ENCODE data around the gene FUT3. TPM values are rescaled to one million over a fixed set of nuclear protein-coding genes. Genes with fewer than 3 reads are reported as not detected.
A peak's percentile ranks its signal among the peaks of the same experiment; 100 is the strongest.
"Not testable (repeated sequence)": the region's sequence is repeated elsewhere in the genome, so short reads cannot be mapped to it uniquely, and the experiment has no call there.

Gene FUT3
- total RNA-seq, 1 donor from 2014 or later = not detected

DNA sequence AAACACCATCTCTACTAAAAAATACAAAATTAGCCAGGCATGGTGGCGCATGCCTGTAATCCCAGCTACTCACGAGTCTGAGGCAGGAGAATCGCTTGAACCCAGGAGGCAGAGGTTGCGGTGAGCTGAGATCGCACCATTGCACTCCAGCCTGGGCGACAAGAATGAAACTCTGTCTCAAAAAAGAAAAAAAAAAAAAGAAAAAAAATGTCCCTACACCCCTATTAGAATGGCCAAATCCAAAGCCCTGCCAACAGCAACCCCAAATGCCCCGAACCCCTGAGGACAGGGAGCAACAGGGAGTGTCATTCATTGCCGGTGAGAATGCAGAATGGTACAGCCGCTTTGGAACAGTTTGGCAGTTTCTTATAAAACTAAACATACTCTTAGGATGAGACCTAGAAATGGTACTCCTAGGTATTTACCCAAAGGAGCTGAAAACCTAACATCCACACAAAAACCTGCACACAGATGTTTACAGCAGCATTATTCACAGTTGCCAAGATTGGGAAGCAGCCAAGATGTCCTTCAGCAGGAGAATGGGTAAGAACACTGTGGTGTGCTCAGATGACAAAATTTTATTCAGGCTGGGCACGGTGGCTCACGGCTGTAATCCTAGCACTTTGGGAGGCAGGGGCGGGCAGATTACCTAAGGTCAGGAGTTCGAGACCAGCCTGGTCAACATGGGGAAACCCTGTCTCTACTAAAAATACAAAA is 32.1 kb upstream of the FUT3 start:
- H3K27me3 ChIP-seq (ENCODE audit: control insufficient read depth in 3 of 3, insufficient read depth in 3 of 3, low read length in 3 of 3) = peaks cover 0 to 16% (median 13%) of the 10 kb centered on the region in 3 donors
- not testable (repeated sequence) for H3K4me1 ChIP-seq (ENCODE audit: control insufficient read depth in 3 of 3, insufficient read depth in 3 of 3, low read length in 3 of 3); H3K36me3 ChIP-seq (ENCODE audit: control insufficient read depth in 3 of 3, insufficient read depth in 3 of 3, low read length in 3 of 3); H3K27ac ChIP-seq (ENCODE audit: low read depth, low read length); H3K9ac ChIP-seq (ENCODE audit: low read depth in 1 of 3, low read length in 3 of 3); H3K9me3 ChIP-seq (ENCODE audit: control insufficient read depth in 3 of 3, low read length in 3 of 3); H3K4me3 ChIP-seq (ENCODE audit: low read length in 3 of 3)

DNA sequence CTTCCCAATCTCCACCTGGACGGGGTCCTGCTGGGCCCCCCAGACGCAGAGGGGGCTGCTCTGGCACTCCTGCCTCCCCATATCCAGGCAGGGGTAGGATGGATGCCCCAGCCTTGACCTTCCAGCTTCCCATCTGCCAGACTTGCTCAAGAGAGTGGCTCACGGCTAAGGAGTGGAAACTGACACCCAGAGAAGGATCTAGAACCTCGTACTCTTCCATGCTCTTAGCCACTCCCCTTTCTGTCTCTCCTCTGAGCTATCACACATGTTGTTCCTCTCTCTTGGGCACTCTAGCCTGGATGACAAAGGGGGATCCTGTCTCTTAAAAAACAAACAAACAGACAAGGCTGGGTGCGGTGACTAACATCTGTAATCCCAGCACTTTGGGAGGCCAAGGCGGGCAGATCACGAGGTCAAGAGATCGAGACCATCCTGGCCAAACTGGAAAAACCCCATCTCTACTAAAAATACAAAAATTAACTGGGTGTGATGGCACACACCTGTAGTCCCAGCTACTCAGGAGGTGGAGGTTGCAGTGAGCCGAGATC is 31.2 kb upstream of the FUT3 start:
- H3K9ac ChIP-seq (ENCODE audit: low read depth in 1 of 3, low read length in 3 of 3) = no peak overlapping the region
- H3K4me3 ChIP-seq (ENCODE audit: low read length in 3 of 3) = no peak overlapping the region
- no peaks in the 10 kb centered on the region for H3K9me3 ChIP-seq (ENCODE audit: control insufficient read depth in 3 of 3, low read length in 3 of 3)
- no peaks in the 10 kb centered on the region for H3K36me3 ChIP-seq (ENCODE audit: control insufficient read depth in 3 of 3, insufficient read depth in 3 of 3, low read length in 3 of 3)
- H3K27me3 ChIP-seq (ENCODE audit: control insufficient read depth in 3 of 3, insufficient read depth in 3 of 3, low read length in 3 of 3) = peaks cover 0 to 16% (median 13%) of the 10 kb centered on the region in 3 donors
- no peak overlapping the region for H3K27ac ChIP-seq (ENCODE audit: low read depth, low read length)
- H3K4me1 ChIP-seq (ENCODE audit: control insufficient read depth in 3 of 3, insufficient read depth in 3 of 3, low read length in 3 of 3) = peaks cover 7 to 8% (median 8%) of the 10 kb centered on the region in 3 donors

DNA sequence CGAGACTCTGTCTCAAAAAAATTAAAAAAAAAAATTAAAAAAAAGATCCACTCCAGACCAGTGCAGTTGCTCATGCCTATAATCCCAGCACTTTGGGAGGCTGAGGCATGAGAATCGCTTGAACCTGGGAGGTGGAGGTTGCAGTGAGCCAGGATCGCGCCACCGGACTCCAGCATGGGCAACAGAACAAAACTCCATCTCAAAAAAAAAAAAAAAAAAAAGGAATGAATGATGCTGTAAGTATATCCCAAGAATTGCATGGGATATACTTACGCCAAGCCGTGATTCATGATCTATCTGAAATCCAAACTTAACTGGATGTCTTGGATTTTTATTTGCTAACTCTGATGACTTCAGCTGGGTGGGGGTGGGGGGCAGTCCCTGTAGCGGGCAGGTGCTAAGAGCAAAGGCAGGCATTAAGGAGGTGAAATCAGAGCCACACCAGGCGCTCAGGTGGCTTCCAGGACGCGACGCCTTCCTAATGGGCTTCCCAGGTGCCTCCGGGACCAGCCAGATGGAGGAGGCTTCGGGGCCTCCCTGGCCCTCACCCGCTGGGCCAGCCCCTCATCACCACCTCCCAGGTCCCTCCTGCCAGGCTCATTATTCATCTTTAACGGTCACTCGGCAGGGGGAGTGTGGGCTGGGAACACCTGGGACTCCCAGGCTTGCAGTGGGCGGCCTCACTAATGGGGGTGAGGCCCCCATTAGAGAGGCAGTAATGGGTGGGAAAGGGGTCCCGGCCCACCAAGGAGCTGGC is 30.5 kb upstream of the FUT3 start:
- H3K9ac ChIP-seq (ENCODE audit: low read depth in 1 of 3, low read length in 3 of 3) = no peak overlapping the region
- H3K27ac ChIP-seq (ENCODE audit: low read depth, low read length) = no peak overlapping the region
- H3K36me3 ChIP-seq (ENCODE audit: control insufficient read depth in 3 of 3, insufficient read depth in 3 of 3, low read length in 3 of 3) = no peaks in the 10 kb centered on the region
- H3K4me3 ChIP-seq (ENCODE audit: low read length in 3 of 3) = no peak overlapping the region
- H3K4me1 ChIP-seq (ENCODE audit: control insufficient read depth in 3 of 3, insufficient read depth in 3 of 3, low read length in 3 of 3) = peaks cover 7 to 8% (median 8%) of the 10 kb centered on the region in 3 donors
- H3K9me3 ChIP-seq (ENCODE audit: control insufficient read depth in 3 of 3, low read length in 3 of 3) = no peaks in the 10 kb centered on the region
- H3K27me3 ChIP-seq (ENCODE audit: control insufficient read depth in 3 of 3, insufficient read depth in 3 of 3, low read length in 3 of 3) = peaks cover 0 to 16% (median 6%) of the 10 kb centered on the region in 3 donors

DNA sequence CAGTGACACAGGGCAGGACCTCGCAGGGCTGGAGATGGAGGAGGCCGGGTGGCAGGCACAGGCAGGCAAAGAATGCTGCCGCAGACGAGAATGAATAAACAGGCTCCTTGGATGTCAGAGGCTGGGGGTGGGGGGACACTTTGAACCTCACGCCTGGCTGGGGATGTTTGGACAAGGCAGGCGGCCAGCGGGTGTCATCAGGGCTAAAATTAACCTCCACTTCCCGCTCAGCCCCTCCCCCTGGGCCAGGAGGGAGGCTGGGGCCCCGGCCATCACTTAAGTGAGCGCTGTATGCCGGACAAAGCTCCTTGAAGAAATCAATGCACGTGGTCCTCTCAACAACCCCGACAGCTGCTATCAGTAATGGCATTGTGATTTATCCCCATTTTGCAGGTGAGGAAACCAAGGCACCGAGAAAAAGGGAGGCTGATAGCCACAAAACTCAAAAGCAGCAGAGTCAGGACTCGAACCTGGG is 29.4 kb upstream of the FUT3 start:
- no peak overlapping the region for H3K27ac ChIP-seq (ENCODE audit: low read depth, low read length)

DNA sequence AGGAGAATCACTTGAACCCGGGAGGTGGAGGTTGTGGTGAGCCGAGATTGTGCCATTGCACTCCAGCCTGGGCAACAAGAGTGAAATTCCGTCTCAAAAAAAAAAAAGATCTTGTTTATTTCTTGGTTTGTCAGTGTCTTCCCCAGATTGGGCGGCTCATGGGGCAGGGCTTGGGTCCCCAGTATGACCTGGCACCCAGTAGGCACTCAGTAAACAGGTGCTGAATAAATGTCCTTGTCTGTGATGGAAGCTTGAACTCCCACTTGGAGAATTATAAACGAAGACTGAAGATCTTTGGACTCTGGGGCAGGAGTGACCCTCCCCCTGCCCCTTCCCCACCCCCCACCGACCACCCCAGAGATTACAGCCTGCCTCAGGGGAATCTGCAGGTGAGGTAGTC is 28.9 kb upstream of the FUT3 start:
- Histone ChIP-seq H3K27me3 (ENCODE audit: control insufficient read depth in 3 of 3, insufficient read depth in 3 of 3, low read length in 3 of 3) (peaks cover 0 to 16% (median 6%) of the 10 kb centered on the region in 3 donors), H3K4me3 (ENCODE audit: low read length in 3 of 3) (no peak overlapping the region), H3K27ac (ENCODE audit: low read depth, low read length) (no peak overlapping the region)

More for the DNA sequence above, 29.4 kb upstream of the FUT3 start:
- Histone ChIP-seq H3K9me3 (ENCODE audit: control insufficient read depth in 3 of 3, low read length in 3 of 3) (no peaks in the 10 kb centered on the region), H3K9ac (ENCODE audit: low read depth in 1 of 3, low read length in 3 of 3) (peak overlapping the region in 1 of 3 donors; percentile 8), H3K36me3 (ENCODE audit: control insufficient read depth in 3 of 3, insufficient read depth in 3 of 3, low read length in 3 of 3) (no peaks in the 10 kb centered on the region), H3K4me3 (ENCODE audit: low read length in 3 of 3) (peak overlapping the region in 1 of 3 donors; percentile 2), H3K27me3 (ENCODE audit: control insufficient read depth in 3 of 3, insufficient read depth in 3 of 3, low read length in 3 of 3) (peaks cover 0 to 16% (median 6%) of the 10 kb centered on the region in 3 donors), H3K4me1 (ENCODE audit: control insufficient read depth in 3 of 3, insufficient read depth in 3 of 3, low read length in 3 of 3) (peaks cover 7 to 8% (median 8%) of the 10 kb centered on the region in 3 donors)

DNA sequence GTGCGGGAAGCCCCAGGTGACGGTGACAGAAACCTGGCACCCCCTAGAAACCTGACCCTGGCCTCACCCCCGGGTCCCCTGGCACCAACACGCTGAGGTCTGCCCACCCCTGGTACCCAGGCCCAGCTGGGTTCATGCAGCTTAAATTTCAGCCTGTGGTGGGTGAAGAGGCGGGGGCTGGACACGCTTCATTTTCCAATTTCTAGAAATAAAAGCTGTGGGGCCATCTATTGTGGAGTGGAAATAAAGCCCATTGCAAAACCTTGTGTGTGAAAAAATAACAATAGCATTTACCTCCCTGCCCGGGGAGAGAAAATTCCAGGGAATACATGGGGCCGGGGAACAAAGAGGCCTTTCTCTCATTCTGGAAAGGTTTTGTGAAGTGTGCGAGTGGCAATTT is 26.6 kb upstream of the FUT3 start:
- no peaks in the 10 kb centered on the region for H3K36me3 ChIP-seq (ENCODE audit: control insufficient read depth in 3 of 3, insufficient read depth in 3 of 3, low read length in 3 of 3)
- H3K4me1 ChIP-seq (ENCODE audit: control insufficient read depth in 3 of 3, insufficient read depth in 3 of 3, low read length in 3 of 3) = peaks cover 7 to 8% (median 8%) of the 10 kb centered on the region in 3 donors
- no peaks in the 10 kb centered on the region for H3K9me3 ChIP-seq (ENCODE audit: control insufficient read depth in 3 of 3, low read length in 3 of 3)
- no peak overlapping the region for H3K9ac ChIP-seq (ENCODE audit: low read depth in 1 of 3, low read length in 3 of 3)
- no peak overlapping the region for H3K27ac ChIP-seq (ENCODE audit: low read depth, low read length)
- no peak overlapping the region for H3K4me3 ChIP-seq (ENCODE audit: low read length in 3 of 3)
- H3K27me3 ChIP-seq (ENCODE audit: control insufficient read depth in 3 of 3, insufficient read depth in 3 of 3, low read length in 3 of 3) = peaks cover 0 to 21% (median 6%) of the 10 kb centered on the region in 3 donors

More for the DNA sequence above, 28.9 kb upstream of the FUT3 start:
- Histone ChIP-seq H3K9ac (ENCODE audit: low read depth in 1 of 3, low read length in 3 of 3) (no peak overlapping the region), H3K4me1 (ENCODE audit: control insufficient read depth in 3 of 3, insufficient read depth in 3 of 3, low read length in 3 of 3) (peaks cover 7 to 8% (median 8%) of the 10 kb centered on the region in 3 donors), H3K9me3 (ENCODE audit: control insufficient read depth in 3 of 3, low read length in 3 of 3) (no peaks in the 10 kb centered on the region), H3K36me3 (ENCODE audit: control insufficient read depth in 3 of 3, insufficient read depth in 3 of 3, low read length in 3 of 3) (no peaks in the 10 kb centered on the region)

DNA sequence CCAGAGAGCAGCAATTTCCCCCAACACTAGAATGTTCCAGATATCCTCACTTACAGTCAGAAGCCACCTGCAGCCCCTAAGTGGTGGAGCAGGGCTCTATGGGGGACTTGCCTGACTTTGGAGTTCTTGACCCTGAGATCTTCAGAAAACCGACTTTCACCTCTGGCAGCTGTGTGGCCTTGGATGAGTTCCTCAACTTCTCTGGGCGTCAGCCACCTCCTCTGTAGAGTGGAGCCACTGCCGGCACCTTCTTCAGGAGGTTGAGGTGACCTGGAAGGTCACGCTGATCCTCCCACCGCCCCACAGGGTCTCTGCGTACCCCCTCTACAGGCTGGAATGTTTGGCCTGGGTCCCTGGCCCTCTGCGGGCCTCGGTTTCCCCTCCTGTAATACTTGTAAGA is 26.2 kb upstream of the FUT3 start:
- no peak overlapping the region for H3K4me3 ChIP-seq (ENCODE audit: low read length in 3 of 3)
- no peak overlapping the region for H3K27ac ChIP-seq (ENCODE audit: low read depth, low read length)
- H3K27me3 ChIP-seq (ENCODE audit: control insufficient read depth in 3 of 3, insufficient read depth in 3 of 3, low read length in 3 of 3) = peaks cover 0 to 21% (median 6%) of the 10 kb centered on the region in 3 donors
- no peaks in the 10 kb centered on the region for H3K36me3 ChIP-seq (ENCODE audit: control insufficient read depth in 3 of 3, insufficient read depth in 3 of 3, low read length in 3 of 3)
- peaks cover 7 to 8% (median 8%) of the 10 kb centered on the region in 3 donors for H3K4me1 ChIP-seq (ENCODE audit: control insufficient read depth in 3 of 3, insufficient read depth in 3 of 3, low read length in 3 of 3)
- no peaks in the 10 kb centered on the region for H3K9me3 ChIP-seq (ENCODE audit: control insufficient read depth in 3 of 3, low read length in 3 of 3)
- H3K9ac ChIP-seq (ENCODE audit: low read depth in 1 of 3, low read length in 3 of 3) = no peak overlapping the region

DNA sequence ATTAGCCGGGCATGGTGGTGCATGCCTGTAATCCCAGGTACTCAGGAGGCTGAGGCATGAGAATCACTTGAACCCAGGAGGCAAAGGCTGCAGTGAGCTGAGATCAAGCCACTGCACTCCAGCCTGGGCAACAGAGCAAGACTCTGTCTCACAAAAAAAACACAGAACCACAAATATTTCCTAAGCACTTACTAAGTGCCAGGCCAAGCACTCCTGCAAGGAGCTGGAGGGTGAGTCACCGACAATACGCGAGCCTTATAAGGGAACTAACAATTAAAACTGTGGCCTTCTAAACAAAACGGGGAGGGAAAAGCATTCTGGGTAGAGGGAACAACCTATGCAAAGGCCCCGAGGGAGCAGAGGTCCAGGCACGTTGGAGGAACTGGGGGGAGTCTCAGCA is 23.2 kb upstream of the FUT3 start:
- peaks cover 0 to 17% (median 6%) of the 10 kb centered on the region in 3 donors for H3K27me3 ChIP-seq (ENCODE audit: control insufficient read depth in 3 of 3, insufficient read depth in 3 of 3, low read length in 3 of 3)
- not testable (repeated sequence) for H3K9me3 ChIP-seq (ENCODE audit: control insufficient read depth in 3 of 3, low read length in 3 of 3); H3K9ac ChIP-seq (ENCODE audit: low read depth in 1 of 3, low read length in 3 of 3); H3K4me1 ChIP-seq (ENCODE audit: control insufficient read depth in 3 of 3, insufficient read depth in 3 of 3, low read length in 3 of 3); H3K27ac ChIP-seq (ENCODE audit: low read depth, low read length); H3K36me3 ChIP-seq (ENCODE audit: control insufficient read depth in 3 of 3, insufficient read depth in 3 of 3, low read length in 3 of 3); H3K4me3 ChIP-seq (ENCODE audit: low read length in 3 of 3)

DNA sequence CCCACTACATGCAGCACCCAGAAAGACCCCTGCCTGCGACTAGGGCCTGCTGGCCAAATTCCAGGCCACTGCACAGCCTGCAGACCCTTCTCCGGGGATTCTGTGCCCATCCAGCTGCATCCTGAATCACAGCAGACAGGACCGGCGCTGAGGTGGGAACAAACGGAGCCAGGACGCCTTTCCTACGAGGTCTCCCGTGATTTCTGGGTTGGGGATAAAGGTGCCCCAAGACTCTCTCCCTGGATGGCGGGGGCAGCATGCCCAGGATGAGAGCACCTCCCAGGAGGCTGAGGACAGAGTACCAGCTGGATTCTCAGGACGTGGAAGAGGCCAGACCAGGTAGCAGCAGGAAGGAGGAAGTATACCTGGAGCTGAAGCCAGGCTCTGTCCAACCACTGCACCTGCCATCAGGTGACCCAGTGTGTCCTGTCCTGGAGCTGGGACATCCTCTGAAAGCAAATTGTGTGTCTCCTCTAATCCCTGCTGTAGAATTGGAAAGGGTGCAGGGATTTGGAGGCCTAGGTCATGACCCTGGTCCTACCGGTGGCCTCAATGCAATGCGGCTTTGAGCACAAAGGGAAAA is 22.5 kb upstream of the FUT3 start:
- Histone ChIP-seq H3K9me3 (ENCODE audit: control insufficient read depth in 3 of 3, low read length in 3 of 3) (no peaks in the 10 kb centered on the region), H3K36me3 (ENCODE audit: control insufficient read depth in 3 of 3, insufficient read depth in 3 of 3, low read length in 3 of 3) (no peaks in the 10 kb centered on the region), H3K9ac (ENCODE audit: low read depth in 1 of 3, low read length in 3 of 3) (no peak overlapping the region), H3K4me1 (ENCODE audit: control insufficient read depth in 3 of 3, insufficient read depth in 3 of 3, low read length in 3 of 3) (no peaks in the 10 kb centered on the region), H3K27me3 (ENCODE audit: control insufficient read depth in 3 of 3, insufficient read depth in 3 of 3, low read length in 3 of 3) (peaks cover 0 to 12% (median 6%) of the 10 kb centered on the region in 3 donors), H3K4me3 (ENCODE audit: low read length in 3 of 3) (no peak overlapping the region), H3K27ac (ENCODE audit: low read depth, low read length) (no peak overlapping the region)

Data from skeletal muscle tissue (tissue), 4 donors.